GM03348 (cell line): ENCODE measurements around the gene CTSS.
"Not testable (repeated sequence)": the region's sequence is repeated elsewhere in the genome, so short reads cannot be mapped to it uniquely, and the experiment has no call there.

ENCODE experiments used
- DNase-seq: peaks from one replicate; pipeline ENCODE4 v3.0.0; 2012; ENCODE audit warnings: low spot score

Gene CTSS

GRCh38 chr1:150765296-150765976 lies at the start of gene CTSS:
TSS of gene CTSS (minus strand) at chr1:150765778. CDS start at chr1:150764763, 1,015 bp downstream.
- no peak for DNase-seq

- peak; percentile 79 for DNase-seq
These were observed 47.6 kb upstream of the CTSS start for GRCh38 chr1:150813028-150813707.

GRCh38 chr1:150810958-150811659 lies 45.5 kb upstream of the CTSS start:
- no peak for DNase-seq

- DNase-seq: peak; percentile 89
These were observed 44.1 kb upstream of the CTSS start for GRCh38 chr1:150809651-150810050.

GRCh38 chr1:150808846-150809245 lies 43.3 kb upstream of the CTSS start:
- peak; percentile 54 for DNase-seq

GRCh38 chr1:150808121-150808520 lies 42.5 kb upstream of the CTSS start, which contains the start of gene CTSK:
TSS of gene CTSK (minus strand) at chr1:150808260. CDS start at chr1:150806805, 1,455 bp downstream.
- DNase-seq: peak; percentile 67

- DNase-seq: peak; percentile 31
These were observed 41.9 kb upstream of the CTSS start for GRCh38 chr1:150807249-150808023.

GRCh38 chr1:150805899-150806298 lies 40.3 kb upstream of the CTSS start:
- DNase-seq: no peak

GRCh38 chr1:150804671-150805070 lies 39.1 kb upstream of the CTSS start:
- no peak for DNase-seq

GRCh38 chr1:150799089-150799488 lies 33.5 kb upstream of the CTSS start:
- no peak for DNase-seq

GRCh38 chr1:150798525-150798924 lies 32.9 kb upstream of the CTSS start:
- no peak for DNase-seq

GRCh38 chr1:150796374-150796773 lies 30.8 kb upstream of the CTSS start:
- no peak for DNase-seq

- DNase-seq: not testable (repeated sequence)
These were observed 28.2 kb upstream of the CTSS start for GRCh38 chr1:150793778-150794177.

GRCh38 chr1:150793221-150793620 lies 27.6 kb upstream of the CTSS start:
- no peak for DNase-seq

GRCh38 chr1:150791585-150791984 lies 26.0 kb upstream of the CTSS start:
- no peak for DNase-seq

- no peak for DNase-seq
These were observed 23.8 kb upstream of the CTSS start for GRCh38 chr1:150789396-150789795.

GRCh38 chr1:150788946-150789345 lies 23.4 kb upstream of the CTSS start:
- DNase-seq: no peak

GRCh38 chr1:150787455-150787854 lies 21.9 kb upstream of the CTSS start:
- no peak for DNase-seq

GRCh38 chr1:150780510-150780909 lies 14.9 kb upstream of the CTSS start:
- DNase-seq: no peak

- no peak for DNase-seq
These were observed 12.8 kb upstream of the CTSS start for GRCh38 chr1:150778409-150778808.

- no peak for DNase-seq
These were observed 12.0 kb upstream of the CTSS start for GRCh38 chr1:150777544-150777943.

- DNase-seq: not testable (repeated sequence)
These were observed 10.4 kb upstream of the CTSS start for GRCh38 chr1:150775931-150776505.
